Measurements from ENCODE around the gene ZBTB20. TPM values are rescaled to one million over a fixed set of nuclear protein-coding genes. Genes with fewer than 3 reads are reported as not detected.

ZBTB20 gene
- total and polyA plus RNA-seq, 10 of the 15 experiments (the other 5 are each of a cell fraction or from before 2014, with no cell fraction given): 0.20 to 5.5 (median 2.2) TPM

GRCh38 chr3:114671741-114672510, 475.2 kb downstream of the ZBTB20 start:
- ChIA-PET CTCF (no interaction called here), POLR2A (no interaction called here), SMC1A (ENCODE audit: uncharacterized antibody, unreplicated experiment) (interaction anchor here (1.3 kb wide), 1 partner anchor 13 kb away, joined by 3 read pairs; no protein-coding TSS in a partner anchor), RAD21 (ENCODE audit: unreplicated experiment) (no interaction called here)
- intact Hi-C loops (cut with micrococcal nuclease; ENCODE audit: unreplicated experiment) (no loop called here), in situ Hi-C loops (cut with MboI) (no loop called here)
- 57% methylated on average over 4 of the region's 4 CpGs for WGBS (ENCODE audit: insufficient coverage, insufficient replicate concordance, low lambda C conversion rate, missing lambda C conversion rate)
- H3K4me1 ChIP-seq (ENCODE audit: control insufficient read depth, insufficient read depth, low read length): no peaks in the 10 kb centered on the region
- no peaks in the 10 kb centered on the region for H3K27me3 ChIP-seq (replicated peaks in 1 of 2; ENCODE audit: control insufficient read depth in 2 of 2, insufficient read depth in 2 of 2, low read length in 1 of 2)
- H3K9me3 ChIP-seq (replicated peaks; ENCODE audit: control insufficient read depth, insufficient read depth, low read length): no peaks in the 10 kb centered on the region
- no peak overlapping the region for H3K27ac ChIP-seq (ENCODE audit: control insufficient read depth, insufficient read depth)
- DNase-seq (ENCODE audit: low read depth, low spot score) (no peak), ATAC-seq (no peak), FAIRE-seq (no peak)
- no TSS peak for BruUV-seq (replicated peaks)
- H2AFZ ChIP-seq (ENCODE audit: control insufficient read depth, low read depth, low read length): no peak overlapping the region
- H4K20me1 ChIP-seq (ENCODE audit: control insufficient read depth, insufficient read depth): no peaks in the 10 kb centered on the region
- no peak overlapping the region for H3K4me3 ChIP-seq
- no peaks in the 10 kb centered on the region for H3K79me2 ChIP-seq (ENCODE audit: control insufficient read depth, insufficient read depth, low read length)
- H3K9ac ChIP-seq (ENCODE audit: control insufficient read depth, insufficient read depth, low read length): no peak overlapping the region
- no peaks in the 10 kb centered on the region for H3K36me3 ChIP-seq (ENCODE audit: control insufficient read depth in 2 of 2, insufficient read depth in 2 of 2, low read length in 1 of 2)
- TF ChIP-seq GATAD2B (conservative IDR thresholded peaks at IDR 0.05; ENCODE audit: low read depth): no peak
- TF ChIP-seq NBN (IDR thresholded peaks at IDR 0.05): no peak
- TF ChIP-seq WRNIP1 (IDR thresholded peaks at IDR 0.05; ENCODE audit: borderline replicate concordance, low read depth, low read length): no peak
- no peak for TF ChIP-seq NRF1 (conservative IDR thresholded peaks at IDR 0.05; ENCODE audit: low read depth, low read length)
- no peak for TF ChIP-seq USF2 (IDR thresholded peaks at IDR 0.05; ENCODE audit: borderline replicate concordance, low read depth, low read length)
- TF ChIP-seq HCFC1 (IDR thresholded peaks at IDR 0.05; ENCODE audit: low read length): no peak
- TF ChIP-seq CHD4 (IDR thresholded peaks at IDR 0.05): no peak
- no peak for TF ChIP-seq MEF2A (IDR thresholded peaks at IDR 0.05; ENCODE audit: insufficient read depth, low read depth, low read length)
- TF ChIP-seq ZBTB33 (IDR thresholded peaks at IDR 0.05): no peak
- no peak for TF ChIP-seq NFYA (IDR thresholded peaks at IDR 0.05; ENCODE audit: borderline replicate concordance, low read depth, low read length)
- no peak overlapping the region for H3K4me2 ChIP-seq (ENCODE audit: control insufficient read depth, insufficient read depth)
